DND-41 (cell line): ENCODE data around the gene SLC39A5.

Experiments
- ATAC-seq: fragments of 200-7000 bp; cut with Tn5 transposase; 3 replicates; pipeline ENCODE4 v1.9.1; 2021; ENCODE audit warnings: low read depth; ENCODE audit not compliant: insufficient read depth
- DNase-seq: peaks from one replicate; pipeline ENCODE4 v3.0.0-alpha.2; 2020
- H2AFZ ChIP-seq: 2 replicates; pipeline ENCODE4 v1.6.0; 2012; ENCODE audit warnings: low read depth, low read length
- H3K27ac ChIP-seq: 2 replicates; pipeline ENCODE4 v1.5.1; 2012; ENCODE audit warnings: low read length, inconsistent platforms
- H3K27me3 ChIP-seq: fragments of 200-600 bp; sonication (generic); 2 replicates; pipeline ENCODE4 v1.6.0; 2012; ENCODE audit warnings: low read length, mild to moderate bottlenecking, inconsistent platforms; ENCODE audit not compliant: insufficient read depth, poor library complexity
- H3K36me3 ChIP-seq: 2 replicates; pipeline ENCODE4 v1.5.1; 2012; ENCODE audit warnings: low read length, inconsistent platforms; ENCODE audit not compliant: insufficient read depth
- H3K4me1 ChIP-seq: 2 replicates; pipeline ENCODE4 v1.5.1; 2012; ENCODE audit warnings: mild to moderate bottlenecking, low read length; ENCODE audit not compliant: insufficient read depth
- H3K4me2 ChIP-seq: 2 replicates; pipeline ENCODE4 v1.6.0; 2012; ENCODE audit warnings: mild to moderate bottlenecking, moderate library complexity, low read length, inconsistent platforms; ENCODE audit not compliant: insufficient read depth
- H3K4me3 ChIP-seq, 2 experiments: fragments of 200-600 bp in 1 of 2; shearing (Covaris generic) in 1 of 2; 2 replicates each; pipeline ENCODE4 v1.5.1; 2012 to 2016; ENCODE audit warnings: inconsistent platforms in 2 of 2, low read length in 2 of 2, mild to moderate bottlenecking in 2 of 2, low read depth in 1 of 2, moderate library complexity in 1 of 2
- H3K79me2 ChIP-seq: 2 replicates; pipeline ENCODE4 v1.6.0; 2012; ENCODE audit warnings: low read length, inconsistent platforms; ENCODE audit not compliant: insufficient read depth
- H3K9ac ChIP-seq: 2 replicates; pipeline ENCODE4 v1.6.0; 2012; ENCODE audit warnings: low read depth, mild to moderate bottlenecking, inconsistent platforms, low read length, moderate library complexity
- H3K9me3 ChIP-seq: 2 replicates; pipeline ENCODE4 v1.5.1; 2012; ENCODE audit warnings: low read length, moderate library complexity, mild to moderate bottlenecking, inconsistent platforms; ENCODE audit not compliant: insufficient read depth, severe bottlenecking
- H4K20me1 ChIP-seq: 2 replicates; pipeline ENCODE4 v1.6.0; 2012; ENCODE audit warnings: low read length; ENCODE audit not compliant: insufficient read depth
- EZH2 ChIP-seq: IDR thresholded peaks from 3 replicates; pipeline ENCODE4 v1.6.1; 2012; ENCODE audit warnings: borderline replicate concordance, low read depth, mild to moderate bottlenecking, moderate library complexity, low read length, inconsistent platforms; ENCODE audit not compliant: severe bottlenecking
- TF ChIP-seq, protein P1 (sequence below): IDR thresholded peaks from 2 replicates; pipeline ENCODE4 v1.5.1; 2012; ENCODE audit warnings: borderline replicate concordance, low read length, moderate library complexity, mild to moderate bottlenecking; ENCODE audit not compliant: poor library complexity, severe bottlenecking; ENCODE audit errors: extremely low read depth

The SLC39A5 gene

GRCh38 chr12:56242986-56243385 is 13.1 kb downstream of the SLC39A5 start:
- Histone ChIP-seq H3K9ac (no peak overlapping the region), H3K36me3 (peaks cover 88% of the 10 kb centered on the region), H3K4me3 (no peak overlapping the region), H3K27ac (no peak overlapping the region), H3K79me2 (no peaks in the 10 kb centered on the region), H2AFZ (no peak overlapping the region), H3K9me3 (no peaks in the 10 kb centered on the region), H3K27me3 (no peaks in the 10 kb centered on the region), H4K20me1 (peaks cover 5% of the 10 kb centered on the region; the same call in 1 of the 2 replicates), H3K4me1 (no peaks in the 10 kb centered on the region), H3K4me2 (no peak overlapping the region)
- DNase-seq (no peak), ATAC-seq (no peak)
- TF ChIP-seq EZH2 = no peak
- TF ChIP-seq, protein P1, sequence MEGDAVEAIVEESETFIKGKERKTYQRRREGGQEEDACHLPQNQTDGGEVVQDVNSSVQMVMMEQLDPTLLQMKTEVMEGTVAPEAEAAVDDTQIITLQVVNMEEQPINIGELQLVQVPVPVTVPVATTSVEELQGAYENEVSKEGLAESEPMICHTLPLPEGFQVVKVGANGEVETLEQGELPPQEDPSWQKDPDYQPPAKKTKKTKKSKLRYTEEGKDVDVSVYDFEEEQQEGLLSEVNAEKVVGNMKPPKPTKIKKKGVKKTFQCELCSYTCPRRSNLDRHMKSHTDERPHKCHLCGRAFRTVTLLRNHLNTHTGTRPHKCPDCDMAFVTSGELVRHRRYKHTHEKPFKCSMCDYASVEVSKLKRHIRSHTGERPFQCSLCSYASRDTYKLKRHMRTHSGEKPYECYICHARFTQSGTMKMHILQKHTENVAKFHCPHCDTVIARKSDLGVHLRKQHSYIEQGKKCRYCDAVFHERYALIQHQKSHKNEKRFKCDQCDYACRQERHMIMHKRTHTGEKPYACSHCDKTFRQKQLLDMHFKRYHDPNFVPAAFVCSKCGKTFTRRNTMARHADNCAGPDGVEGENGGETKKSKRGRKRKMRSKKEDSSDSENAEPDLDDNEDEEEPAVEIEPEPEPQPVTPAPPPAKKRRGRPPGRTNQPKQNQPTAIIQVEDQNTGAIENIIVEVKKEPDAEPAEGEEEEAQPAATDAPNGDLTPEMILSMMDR = no peak

- no peak for DNase-seq
- peaks cover 91% of the 10 kb centered on the region for H3K36me3 ChIP-seq
- H3K9ac ChIP-seq = no peak overlapping the region
- no peak overlapping the region for H3K27ac ChIP-seq
- no peak for TF ChIP-seq EZH2
- TF ChIP-seq, protein P1 = no peak
- H3K4me3 ChIP-seq = no peak overlapping the region
- H4K20me1 ChIP-seq = peaks cover 3% of the 10 kb centered on the region; the same call in 1 of the 2 replicates
- no peaks in the 10 kb centered on the region for H3K4me1 ChIP-seq
- H3K79me2 ChIP-seq = 0 out of 2 replicates have a peak, but pooled peaks cover 2% of the 10 kb centered on the region
- no peaks in the 10 kb centered on the region for H3K27me3 ChIP-seq
- no peaks in the 10 kb centered on the region for H3K9me3 ChIP-seq
- H3K4me2 ChIP-seq = no peak overlapping the region
- no peak for ATAC-seq
- no peak overlapping the region for H2AFZ ChIP-seq
These were observed 13.9 kb downstream of the SLC39A5 start for GRCh38 chr12:56243731-56244181.

DNA sequence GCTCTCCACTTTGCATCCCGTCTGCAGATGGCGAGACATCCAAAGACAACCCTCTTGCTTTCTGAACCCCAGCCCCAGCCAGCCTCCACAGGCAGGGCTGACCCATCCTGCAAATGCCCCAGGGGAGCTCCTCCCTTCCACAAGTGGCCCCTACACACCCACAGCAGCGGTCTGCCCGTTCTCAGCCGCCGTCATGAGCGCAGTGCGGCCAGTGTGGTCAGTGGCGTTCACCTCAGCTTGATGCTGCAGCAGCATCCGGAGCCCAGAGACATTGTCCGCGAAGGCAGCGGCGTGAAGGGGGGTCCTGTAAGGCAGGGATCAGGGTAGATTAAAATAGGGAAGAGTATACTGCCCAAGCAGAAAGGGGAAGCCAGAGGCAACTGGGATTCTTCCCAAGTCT is 14.6 kb downstream of the SLC39A5 start:
- TF ChIP-seq, protein P1 = no peak
- TF ChIP-seq EZH2 = no peak
- Histone ChIP-seq H4K20me1 (peaks cover 3% of the 10 kb centered on the region; the same call in 1 of the 2 replicates), H2AFZ (no peak overlapping the region), H3K4me3 (no peak overlapping the region), H3K79me2 (0 out of 2 replicates have a peak, but pooled peaks cover 2% of the 10 kb centered on the region), H3K9me3 (no peaks in the 10 kb centered on the region), H3K4me2 (no peak overlapping the region), H3K4me1 (no peaks in the 10 kb centered on the region), H3K27me3 (no peaks in the 10 kb centered on the region), H3K27ac (no peak overlapping the region), H3K36me3 (peaks cover 90% of the 10 kb centered on the region), H3K9ac (no peak overlapping the region)
- ATAC-seq = no peak
- no peak for DNase-seq

DNA sequence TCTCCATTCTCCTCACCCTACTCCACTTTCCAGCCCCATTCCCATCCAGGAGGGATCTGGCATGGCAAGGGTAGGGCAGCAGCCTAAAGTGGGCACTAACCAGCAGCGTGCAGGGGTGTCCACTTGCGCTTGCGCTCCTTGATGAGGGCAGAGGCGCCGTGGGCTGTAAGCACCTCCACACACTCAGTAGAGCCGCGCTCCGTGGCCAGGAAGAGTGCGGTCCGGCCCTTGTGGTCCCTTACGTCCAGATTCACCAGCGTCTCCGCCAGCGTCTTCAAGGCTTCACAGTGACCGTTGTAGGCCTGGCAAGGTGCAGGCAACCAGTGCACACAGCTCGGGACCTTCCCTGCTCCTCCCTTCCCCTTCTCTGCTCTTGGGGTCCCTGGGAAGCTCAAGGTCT is 18.1 kb downstream of the SLC39A5 start:
- DNase-seq = no peak
- H3K9me3 ChIP-seq = no peaks in the 10 kb centered on the region
- TF ChIP-seq, protein P1 = no peak
- no peak for TF ChIP-seq EZH2
- H2AFZ ChIP-seq = no peak overlapping the region
- H3K36me3 ChIP-seq = peaks cover 83% of the 10 kb centered on the region
- no peak overlapping the region for H3K4me2 ChIP-seq
- H3K27me3 ChIP-seq = no peaks in the 10 kb centered on the region
- H3K79me2 ChIP-seq = 0 out of 2 replicates have a peak, but pooled peaks cover 2% of the 10 kb centered on the region
- H3K9ac ChIP-seq = no peak overlapping the region
- no peaks in the 10 kb centered on the region for H3K4me1 ChIP-seq
- no peak overlapping the region for H3K27ac ChIP-seq
- H4K20me1 ChIP-seq = 0 out of 2 replicates have a peak, but pooled peaks cover 3% of the 10 kb centered on the region
- H3K4me3 ChIP-seq = no peak overlapping the region
- no peak for ATAC-seq
